ENCODE results near the gene TBXA2R.

Gene TBXA2R

DNA sequence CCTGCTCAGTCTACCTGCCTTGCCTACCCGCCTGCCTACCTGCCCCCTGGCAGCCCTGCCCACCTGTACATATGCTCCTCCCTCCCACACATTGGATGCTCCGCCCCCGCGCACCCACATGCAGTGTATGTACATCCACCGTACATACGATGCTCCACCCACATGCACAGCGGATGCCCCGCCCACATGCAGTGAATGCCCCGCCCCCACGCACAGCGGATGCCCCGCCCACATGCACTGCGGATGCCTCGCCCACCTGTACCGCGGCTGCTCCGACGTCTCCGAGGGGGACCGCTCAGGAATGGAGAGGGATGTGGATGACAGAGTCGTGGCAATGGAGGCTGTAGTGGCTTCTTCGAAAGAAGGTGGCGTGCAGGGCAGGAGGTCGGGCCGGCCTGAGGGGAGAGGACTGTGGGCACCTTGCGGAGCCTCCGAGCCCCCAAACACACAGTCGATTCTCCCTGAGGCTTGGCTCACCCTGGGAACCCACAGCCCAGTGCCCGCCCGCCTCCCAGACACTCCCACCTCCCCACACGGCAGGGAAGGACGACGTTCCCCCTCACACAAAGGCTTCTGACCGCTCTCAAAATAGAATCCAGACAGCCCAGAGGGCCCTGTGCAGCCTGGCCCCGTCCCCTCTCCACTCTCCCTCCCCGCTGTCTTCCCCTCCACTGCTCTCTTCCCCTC is 36.5 kb upstream of the TBXA2R start:
- Histone ChIP-seq H3K4me3 (ENCODE audit: low read depth, low read length) (no peak overlapping the region), H3K9me3 (ENCODE audit: severe bottlenecking) (no peaks in the 10 kb centered on the region), H3K36me3 (peaks cover 88% of the 10 kb centered on the region), H3K27ac (no peak overlapping the region), H3K27me3 (ENCODE audit: insufficient read depth, low read depth, severe bottlenecking) (no peaks in the 10 kb centered on the region)
- TF ChIP-seq, protein P1, sequence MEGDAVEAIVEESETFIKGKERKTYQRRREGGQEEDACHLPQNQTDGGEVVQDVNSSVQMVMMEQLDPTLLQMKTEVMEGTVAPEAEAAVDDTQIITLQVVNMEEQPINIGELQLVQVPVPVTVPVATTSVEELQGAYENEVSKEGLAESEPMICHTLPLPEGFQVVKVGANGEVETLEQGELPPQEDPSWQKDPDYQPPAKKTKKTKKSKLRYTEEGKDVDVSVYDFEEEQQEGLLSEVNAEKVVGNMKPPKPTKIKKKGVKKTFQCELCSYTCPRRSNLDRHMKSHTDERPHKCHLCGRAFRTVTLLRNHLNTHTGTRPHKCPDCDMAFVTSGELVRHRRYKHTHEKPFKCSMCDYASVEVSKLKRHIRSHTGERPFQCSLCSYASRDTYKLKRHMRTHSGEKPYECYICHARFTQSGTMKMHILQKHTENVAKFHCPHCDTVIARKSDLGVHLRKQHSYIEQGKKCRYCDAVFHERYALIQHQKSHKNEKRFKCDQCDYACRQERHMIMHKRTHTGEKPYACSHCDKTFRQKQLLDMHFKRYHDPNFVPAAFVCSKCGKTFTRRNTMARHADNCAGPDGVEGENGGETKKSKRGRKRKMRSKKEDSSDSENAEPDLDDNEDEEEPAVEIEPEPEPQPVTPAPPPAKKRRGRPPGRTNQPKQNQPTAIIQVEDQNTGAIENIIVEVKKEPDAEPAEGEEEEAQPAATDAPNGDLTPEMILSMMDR (IDR thresholded peaks at IDR 0.05; ENCODE audit: low read depth, low read length) = no peak
- peak; percentile 58 for DNase-seq

DNA sequence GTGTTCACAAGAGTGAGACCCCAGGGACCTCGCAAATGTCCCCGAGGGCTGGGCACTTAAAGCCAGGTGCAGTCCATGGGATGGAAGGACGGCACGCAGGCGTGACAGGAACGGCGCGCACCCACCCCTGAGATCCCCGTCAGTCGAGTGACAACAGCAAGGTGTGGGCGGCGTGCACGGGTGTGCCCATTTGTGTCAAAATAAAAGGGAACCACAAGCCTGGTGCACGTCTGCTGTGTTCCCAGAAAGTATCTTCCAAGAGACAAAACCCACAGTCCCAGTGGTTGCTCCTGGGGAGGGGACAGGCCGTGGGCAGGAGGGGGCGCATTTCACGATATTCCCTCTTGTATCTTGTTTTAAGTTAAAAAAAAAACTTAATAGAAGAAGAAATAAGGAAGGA is 35.6 kb upstream of the TBXA2R start:
- Histone ChIP-seq H3K36me3 (peaks cover 84% of the 10 kb centered on the region), H3K4me3 (ENCODE audit: low read depth, low read length) (no peak overlapping the region), H3K27ac (no peak overlapping the region), H3K9me3 (ENCODE audit: severe bottlenecking) (no peaks in the 10 kb centered on the region), H3K27me3 (ENCODE audit: insufficient read depth, low read depth, severe bottlenecking) (no peaks in the 10 kb centered on the region)
- DNase-seq = no peak
- TF ChIP-seq, protein P1 (IDR thresholded peaks at IDR 0.05; ENCODE audit: low read depth, low read length) = no peak

GRCh38 chr19:3641515-3642269 is 35.0 kb upstream of the TBXA2R start:
- DNase-seq = no peak
- no peaks in the 10 kb centered on the region for H3K9me3 ChIP-seq (ENCODE audit: severe bottlenecking)
- no peak overlapping the region for H3K27ac ChIP-seq
- H3K36me3 ChIP-seq = peaks cover 87% of the 10 kb centered on the region
- no peak overlapping the region for H3K4me3 ChIP-seq (ENCODE audit: low read depth, low read length)
- H3K27me3 ChIP-seq (ENCODE audit: insufficient read depth, low read depth, severe bottlenecking) = no peaks in the 10 kb centered on the region
- TF ChIP-seq, protein P1 (IDR thresholded peaks at IDR 0.05; ENCODE audit: low read depth, low read length) = no peak

DNA sequence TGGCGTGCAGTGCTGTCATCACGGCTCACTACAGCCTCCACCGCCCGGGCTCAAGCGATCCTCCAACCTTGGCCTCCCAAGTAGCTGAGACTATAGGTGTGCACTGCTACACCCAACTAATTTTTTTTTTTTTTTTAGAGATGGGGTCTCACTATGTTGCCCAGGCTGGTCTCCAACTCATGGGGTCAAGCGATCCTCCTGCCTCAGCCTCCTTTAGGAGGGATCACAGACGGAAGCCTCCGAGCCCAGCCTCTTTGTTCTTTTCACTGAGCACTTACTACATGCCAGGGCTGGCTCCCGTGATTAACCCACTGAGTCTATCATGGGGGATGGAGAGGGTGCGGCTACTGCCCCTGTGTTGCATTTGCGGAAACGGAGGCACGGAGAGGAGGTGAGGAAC is 32.8 kb upstream of the TBXA2R start:
- peaks cover 79% of the 10 kb centered on the region for H3K36me3 ChIP-seq
- H3K27me3 ChIP-seq (ENCODE audit: insufficient read depth, low read depth, severe bottlenecking) = no peaks in the 10 kb centered on the region
- no peak for DNase-seq
- no peak overlapping the region for H3K27ac ChIP-seq
- H3K4me3 ChIP-seq (ENCODE audit: low read depth, low read length) = no peak overlapping the region
- TF ChIP-seq, protein P1 (IDR thresholded peaks at IDR 0.05; ENCODE audit: low read depth, low read length) = no peak
- no peaks in the 10 kb centered on the region for H3K9me3 ChIP-seq (ENCODE audit: severe bottlenecking)

DNA sequence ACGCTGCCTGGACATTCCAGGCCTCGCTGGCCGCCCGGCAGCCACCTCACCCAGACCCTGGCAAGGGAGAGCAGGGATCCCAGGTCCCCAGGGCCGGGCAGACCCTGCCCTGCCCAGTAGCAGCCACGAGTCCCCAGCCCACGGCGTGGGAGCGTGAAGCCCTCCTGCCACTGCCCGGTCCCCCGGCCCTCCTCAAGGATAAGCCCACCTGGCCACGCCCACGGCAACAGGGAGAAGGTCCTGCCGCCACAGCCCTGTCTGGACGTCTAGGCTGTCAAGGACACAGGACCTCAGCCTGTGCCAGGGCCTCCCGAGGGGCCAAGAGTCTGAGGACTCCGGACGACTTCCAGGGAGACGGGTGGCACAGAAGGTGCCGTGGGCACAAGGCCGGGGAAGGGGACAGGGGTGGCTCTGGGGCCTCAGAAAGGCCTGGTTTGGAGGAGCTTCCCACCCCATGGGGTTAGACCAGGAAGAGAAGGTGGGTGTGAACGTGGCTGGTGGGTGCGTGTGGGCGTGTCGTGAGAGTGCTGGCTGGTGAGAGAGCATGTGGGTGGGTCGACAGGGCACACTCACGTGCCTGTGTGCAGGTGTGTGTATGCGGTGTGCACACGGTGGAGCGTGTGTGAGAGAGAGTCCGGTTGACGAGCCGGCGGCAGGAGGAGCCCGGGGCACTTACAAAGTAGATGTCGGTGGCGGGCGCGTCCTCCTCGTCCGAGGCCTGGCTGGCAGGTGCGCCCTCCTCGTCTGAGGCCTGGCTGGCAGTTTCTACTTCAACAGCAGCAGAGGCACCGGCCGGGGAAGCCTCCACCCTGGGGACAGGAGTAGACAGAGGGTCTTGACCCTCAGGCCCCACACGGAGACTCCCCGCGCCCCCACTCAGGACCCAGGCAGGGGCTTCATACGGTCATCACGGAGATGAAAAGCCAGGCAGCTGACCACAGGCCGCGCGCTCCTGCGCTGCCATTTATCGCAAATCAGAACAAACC is 31.8 kb upstream of the TBXA2R start:
- H3K27ac ChIP-seq = no peak overlapping the region
- no peaks in the 10 kb centered on the region for H3K9me3 ChIP-seq (ENCODE audit: severe bottlenecking)
- no peak overlapping the region for H3K4me3 ChIP-seq (ENCODE audit: low read depth, low read length)
- H3K36me3 ChIP-seq = peaks cover 73% of the 10 kb centered on the region
- DNase-seq = no peak
- no peaks in the 10 kb centered on the region for H3K27me3 ChIP-seq (ENCODE audit: insufficient read depth, low read depth, severe bottlenecking)
- TF ChIP-seq, protein P1 (IDR thresholded peaks at IDR 0.05; ENCODE audit: low read depth, low read length) = no peak

Data from WERI-Rb-1 (cell line).